Suprapubic skin (tissue), 4 donors: ENCODE measurements around the gene PDE3A.
A peak's percentile ranks its signal among the peaks of the same experiment; 100 is the strongest.

ENCODE experiments used
- CTCF ChIP-seq, 2 donors: fragments of 200-600 bp in 1 of 2; fragments of 450-650 bp in 1 of 2; sonication (generic) in 1 of 2; IDR thresholded peaks; one replicate each; pipeline ENCODE4 v1.5.1; 2016 to 2019; ENCODE audit warnings: antibody characterized with exemption in 2 of 2, mild to moderate bottlenecking in 1 of 2, moderate library complexity in 1 of 2
- EP300 ChIP-seq: sonication (generic); formaldehyde crosslinking; IDR thresholded peaks from one replicate; pipeline ENCODE4 v1.6.1; 2017; ENCODE audit warnings: antibody characterized with exemption
- POLR2A ChIP-seq, 2 donors: fragments of 450-650 bp; IDR thresholded peaks; one replicate each; pipeline ENCODE4 v1.6.1; 2017; ENCODE audit warnings: antibody characterized with exemption in 2 of 2, mild to moderate bottlenecking in 2 of 2, moderate library complexity in 2 of 2
- POLR2AphosphoS5 ChIP-seq, 3 donors: sonication (generic); formaldehyde crosslinking; IDR thresholded peaks; one replicate each; pipeline ENCODE4 v1.6.1; 2017; ENCODE audit warnings: antibody characterized with exemption in 3 of 3

DNA sequence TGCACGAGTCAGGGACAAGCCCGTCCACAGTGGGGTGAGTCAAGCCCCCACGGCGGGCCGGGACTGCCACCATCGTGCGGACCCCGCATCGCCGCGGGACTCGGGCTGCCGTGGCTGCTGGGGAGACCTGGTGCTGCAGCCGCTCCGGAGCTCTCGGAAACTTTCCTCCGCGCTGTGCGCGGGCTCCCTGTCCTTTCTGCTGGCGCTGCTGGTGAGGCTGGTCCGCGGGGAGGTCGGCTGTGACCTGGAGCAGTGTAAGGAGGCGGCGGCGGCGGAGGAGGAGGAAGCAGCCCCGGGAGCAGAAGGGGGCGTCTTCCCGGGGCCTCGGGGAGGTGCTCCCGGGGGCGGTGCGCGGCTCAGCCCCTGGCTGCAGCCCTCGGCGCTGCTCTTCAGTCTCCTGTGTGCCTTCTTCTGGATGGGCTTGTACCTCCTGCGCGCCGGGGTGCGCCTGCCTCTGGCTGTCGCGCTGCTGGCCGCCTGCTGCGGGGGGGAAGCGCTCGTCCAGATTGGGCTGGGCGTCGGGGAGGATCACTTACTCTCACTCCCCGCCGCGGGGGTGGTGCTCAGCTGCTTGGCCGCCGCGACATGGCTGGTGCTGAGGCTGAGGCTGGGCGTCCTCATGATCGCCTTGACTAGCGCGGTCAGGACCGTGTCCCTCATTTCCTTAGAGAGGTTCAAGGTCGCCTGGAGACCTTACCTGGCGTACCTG is 1.1 kb downstream of the PDE3A start:
- TF ChIP-seq CTCF (IDR thresholded peaks at IDR 0.05) (peak in 1 of 2 donors; percentile 8), POLR2A (IDR thresholded peaks at IDR 0.05) (no peak), POLR2AphosphoS5 (IDR thresholded peaks at IDR 0.05) (no peak), EP300 (no peak)
